Stimulated activated CD4-positive, alpha-beta T cell treated with anti-CD3 and anti-CD28 coated beads, Interleukin-4, amount 100 ng/mL, for 1 hour (primary cell): Measurements from ENCODE around the gene SAP30.

Experiments
- DNase-seq: peaks from one replicate; pipeline ENCODE4 v3.0.0-alpha.2; 2020

Gene SAP30

GRCh38 chr4:173415885-173416653 lies 45.3 kb downstream of the SAP30 start:
- DNase-seq = no peak

GRCh38 chr4:173417833-173418232 lies 47.1 kb downstream of the SAP30 start:
- no peak for DNase-seq

- no peak for DNase-seq
Measured at GRCh38 chr4:173418639-173419038, 47.9 kb downstream of the SAP30 start.

- DNase-seq = no peak
Measured at GRCh38 chr4:173420324-173420752, 49.6 kb downstream of the SAP30 start.

- no peak for DNase-seq
Measured at GRCh38 chr4:173420801-173421200, 50.0 kb downstream of the SAP30 start.

GRCh38 chr4:173424899-173425805 lies 54.4 kb downstream of the SAP30 start:
- DNase-seq = no peak

- no peak for DNase-seq
Measured at GRCh38 chr4:173426064-173426463, 55.3 kb downstream of the SAP30 start.
